ENCODE results near the gene ARHGEF7. TPM values are rescaled to one million over a fixed set of nuclear protein-coding genes. Genes with fewer than 3 reads are reported as not detected.

ARHGEF7 gene
- total RNA-seq, 1 donor from 2014 or later = 63.7 TPM

DNA sequence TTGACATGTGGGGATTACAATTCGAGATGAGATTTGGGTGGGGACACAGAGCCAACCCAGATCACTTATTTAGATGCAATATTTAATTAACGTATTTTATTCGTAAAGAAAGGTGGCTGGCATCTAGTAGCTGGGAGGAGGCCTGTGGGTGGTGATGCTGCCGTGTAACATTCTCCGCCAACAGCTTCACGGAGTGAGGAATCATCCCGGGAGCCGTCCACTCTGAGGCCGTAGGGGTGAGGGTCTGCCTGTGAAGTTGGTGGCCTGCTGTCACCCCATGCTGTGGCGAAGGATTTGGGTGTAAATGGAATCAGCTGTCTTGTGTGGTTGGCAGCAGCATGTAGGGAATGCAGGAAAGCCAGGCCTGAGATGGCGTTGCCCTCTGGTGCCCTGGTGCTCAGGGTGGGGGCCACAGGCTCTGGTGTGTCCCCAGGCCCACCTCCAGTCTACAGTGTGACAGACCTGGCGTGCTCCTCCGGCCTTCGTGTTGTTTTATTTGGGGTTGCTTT lies 202.0 kb downstream of the ARHGEF7 start:
- no peaks in the 10 kb centered on the region for H3K27me3 ChIP-seq (ENCODE audit: low read depth)
- TF ChIP-seq, protein P1, sequence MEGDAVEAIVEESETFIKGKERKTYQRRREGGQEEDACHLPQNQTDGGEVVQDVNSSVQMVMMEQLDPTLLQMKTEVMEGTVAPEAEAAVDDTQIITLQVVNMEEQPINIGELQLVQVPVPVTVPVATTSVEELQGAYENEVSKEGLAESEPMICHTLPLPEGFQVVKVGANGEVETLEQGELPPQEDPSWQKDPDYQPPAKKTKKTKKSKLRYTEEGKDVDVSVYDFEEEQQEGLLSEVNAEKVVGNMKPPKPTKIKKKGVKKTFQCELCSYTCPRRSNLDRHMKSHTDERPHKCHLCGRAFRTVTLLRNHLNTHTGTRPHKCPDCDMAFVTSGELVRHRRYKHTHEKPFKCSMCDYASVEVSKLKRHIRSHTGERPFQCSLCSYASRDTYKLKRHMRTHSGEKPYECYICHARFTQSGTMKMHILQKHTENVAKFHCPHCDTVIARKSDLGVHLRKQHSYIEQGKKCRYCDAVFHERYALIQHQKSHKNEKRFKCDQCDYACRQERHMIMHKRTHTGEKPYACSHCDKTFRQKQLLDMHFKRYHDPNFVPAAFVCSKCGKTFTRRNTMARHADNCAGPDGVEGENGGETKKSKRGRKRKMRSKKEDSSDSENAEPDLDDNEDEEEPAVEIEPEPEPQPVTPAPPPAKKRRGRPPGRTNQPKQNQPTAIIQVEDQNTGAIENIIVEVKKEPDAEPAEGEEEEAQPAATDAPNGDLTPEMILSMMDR (IDR thresholded peaks at IDR 0.05) = no peak

DNA sequence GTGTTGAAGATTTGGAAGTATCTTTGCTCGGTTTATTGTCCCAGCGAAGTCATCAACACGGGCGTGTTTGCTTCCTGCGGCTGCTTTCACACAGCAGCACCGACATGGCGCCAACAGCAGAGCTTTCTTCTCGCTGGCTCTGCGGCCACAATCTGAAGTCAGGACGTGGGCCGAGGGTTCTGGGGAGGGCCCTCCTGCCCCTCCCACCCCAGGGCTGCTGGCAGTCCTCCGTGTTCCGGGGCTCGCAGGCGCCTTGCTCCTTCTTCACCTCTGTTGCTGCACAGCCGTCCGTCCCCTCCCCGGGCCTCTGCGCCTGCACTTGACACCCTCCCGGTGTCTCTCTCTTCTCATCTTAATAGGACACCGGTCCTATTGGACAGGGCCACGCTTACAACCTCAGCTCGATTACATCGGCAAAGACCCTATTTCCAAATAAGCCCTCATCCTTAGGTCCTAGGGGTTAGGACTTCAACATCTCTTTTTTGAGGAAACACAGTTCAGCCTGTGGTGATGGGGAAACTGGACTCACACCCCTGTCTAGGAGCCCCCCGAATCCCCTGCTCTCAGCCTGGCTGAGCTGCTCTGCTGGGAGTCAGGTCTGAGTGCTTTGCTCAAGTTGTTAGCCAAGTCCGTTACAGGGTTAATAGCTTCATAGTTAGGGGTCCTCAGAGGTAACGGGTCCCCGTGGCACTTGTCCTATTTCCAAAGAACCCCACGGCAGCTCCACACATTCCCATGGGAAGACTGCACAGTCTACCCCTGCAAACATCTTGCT lies 202.6 kb downstream of the ARHGEF7 start:
- no peak for DNase-seq
- intact Hi-C loops (cut with DNase I) = no loop called here
- Histone ChIP-seq H3K27me3 (ENCODE audit: low read depth) (no peaks in the 10 kb centered on the region), H3K36me3 (peaks cover 8% of the 10 kb centered on the region), H3K4me1 (no peaks in the 10 kb centered on the region), H3K4me3 (no peak overlapping the region), H3K9me3 (peaks cover 2% of the 10 kb centered on the region), H3K27ac (no peak overlapping the region)
- TF ChIP-seq, protein P1 (IDR thresholded peaks at IDR 0.05) = no peak
- no peak for ATAC-seq

More for the DNA sequence above, 202.0 kb downstream of the ARHGEF7 start:
- Histone ChIP-seq H3K27ac (no peak overlapping the region), H3K36me3 (peaks cover 8% of the 10 kb centered on the region), H3K4me1 (no peaks in the 10 kb centered on the region), H3K9me3 (peaks cover 8% of the 10 kb centered on the region), H3K4me3 (no peak overlapping the region)
- DNase-seq (no peak), ATAC-seq (no peak)
- intact Hi-C loops (cut with DNase I) = no loop called here

DNA sequence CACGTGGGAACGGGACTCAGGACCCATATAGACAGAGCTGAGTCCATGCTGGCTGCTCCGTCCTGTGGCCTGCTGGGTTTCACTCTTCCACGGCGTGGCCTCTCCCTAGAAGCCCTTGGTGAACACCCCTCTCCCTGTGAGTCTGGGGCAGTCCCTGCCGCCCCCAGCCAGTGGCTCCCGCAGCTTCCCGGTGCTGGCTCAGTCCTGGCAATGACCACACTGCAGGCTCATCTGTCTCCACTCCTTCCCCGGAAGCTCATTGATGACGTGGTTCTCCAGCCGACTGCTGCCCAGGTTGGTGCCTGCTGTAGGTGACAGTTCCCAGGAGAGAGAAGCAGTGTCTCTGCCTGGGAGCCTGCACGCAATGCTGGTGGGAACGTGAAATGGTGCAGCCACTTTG lies 203.3 kb downstream of the ARHGEF7 start:
- Histone ChIP-seq H3K27ac (no peak overlapping the region), H3K4me3 (no peak overlapping the region), H3K27me3 (ENCODE audit: low read depth) (no peaks in the 10 kb centered on the region), H3K36me3 (peaks cover 8% of the 10 kb centered on the region), H3K4me1 (no peaks in the 10 kb centered on the region), H3K9me3 (no peaks in the 10 kb centered on the region)
- TF ChIP-seq, protein P1 (IDR thresholded peaks at IDR 0.05) = no peak
- DNase-seq (no peak), ATAC-seq (no peak)
- intact Hi-C loops (cut with DNase I) = no loop called here

DNA sequence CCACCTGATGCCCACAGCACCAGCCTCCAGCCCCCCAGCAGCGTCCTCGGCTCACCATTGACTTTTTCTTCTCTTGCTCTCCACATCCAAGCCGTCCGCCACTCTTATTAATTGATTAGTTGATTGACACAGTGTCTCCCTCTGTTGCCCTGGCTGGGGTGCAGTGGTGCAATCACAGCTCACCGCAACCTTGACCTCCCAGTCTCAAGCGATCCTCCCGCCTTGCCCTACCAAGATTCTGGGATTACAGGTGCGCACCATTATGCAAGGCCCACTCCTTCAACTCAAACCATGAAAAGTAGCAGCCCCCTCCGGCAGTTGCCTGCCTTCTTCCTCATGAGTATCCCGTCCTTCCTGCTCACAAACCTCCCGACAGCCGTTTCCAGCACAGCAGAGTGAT lies 204.4 kb downstream of the ARHGEF7 start:
- DNase-seq (no peak), ATAC-seq (no peak)
- TF ChIP-seq, protein P1 (IDR thresholded peaks at IDR 0.05) = no peak
- Histone ChIP-seq H3K4me1 (no peaks in the 10 kb centered on the region), H3K4me3 (no peak overlapping the region), H3K27ac (no peak overlapping the region), H3K9me3 (no peaks in the 10 kb centered on the region), H3K36me3 (peaks cover 8% of the 10 kb centered on the region), H3K27me3 (ENCODE audit: low read depth) (no peaks in the 10 kb centered on the region)
- intact Hi-C loops (cut with DNase I) = no loop called here

DNA sequence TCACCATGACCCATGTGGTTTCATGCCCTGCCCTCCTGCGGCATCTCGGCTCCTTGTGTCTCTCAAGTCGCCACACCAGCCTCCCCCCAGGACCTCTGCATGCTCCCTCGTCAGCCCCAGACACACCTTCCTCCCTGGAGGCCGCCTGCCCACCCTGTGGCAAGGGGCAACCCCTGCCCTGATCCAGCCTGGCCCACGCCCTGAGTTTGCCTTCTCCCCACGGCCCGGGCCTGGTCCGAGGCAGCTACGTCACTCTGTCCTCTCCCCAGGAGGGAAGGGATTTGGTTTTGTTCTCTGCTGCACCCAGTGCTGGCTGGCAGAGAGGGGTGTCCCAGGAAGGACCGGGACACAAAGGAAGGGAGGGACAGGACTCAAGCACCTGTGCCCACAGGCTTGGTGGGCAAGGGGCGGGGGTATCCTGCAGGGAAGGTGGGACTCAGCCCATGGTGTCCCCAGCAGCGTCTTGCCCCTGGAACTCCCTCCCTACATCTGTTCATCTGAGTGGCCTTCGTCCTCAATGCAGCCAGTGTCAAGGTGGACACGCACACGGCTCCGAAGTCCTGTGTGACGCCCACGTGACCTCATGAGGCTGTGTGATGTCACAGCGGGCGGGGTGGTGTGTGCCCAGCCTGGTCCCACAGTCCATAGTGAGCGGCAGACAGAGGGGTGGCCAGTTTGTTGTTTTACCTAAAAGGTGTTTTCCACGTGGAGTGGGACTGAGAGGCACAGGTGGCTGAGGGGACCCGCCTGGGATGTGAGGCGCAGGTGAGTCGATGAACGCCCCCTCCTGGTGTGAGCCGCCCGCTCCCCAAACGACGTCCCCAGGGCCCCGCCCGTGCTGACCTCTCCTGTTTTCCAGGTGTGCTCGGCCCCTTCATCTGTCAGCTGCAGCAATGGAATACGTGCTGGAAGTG lies 205.1 kb downstream of the ARHGEF7 start, which contains the start of gene TEX29:
Gene TEX29, plus strand, starts transcription at position 645 of the 914 bp plus-strand sequence. Its CDS starts 249 bp downstream, at position 894.
- no peak for DNase-seq
- TF ChIP-seq, protein P1 (IDR thresholded peaks at IDR 0.05) = no peak
- Histone ChIP-seq H3K27ac (no peak within 1 kb of the TSS), H3K9me3 (no peaks in the 10 kb centered on the region), H3K36me3 (peaks cover 8% of the 10 kb centered on the region), H3K4me3 (no peak within 1 kb of the TSS), H3K4me1 (no peaks in the 10 kb centered on the region), H3K27me3 (ENCODE audit: low read depth) (no peaks in the 10 kb centered on the region)
- no peak for ATAC-seq
- intact Hi-C loops (cut with DNase I) = no loop called here

All from lower lobe of right lung (tissue), 2 donors.